SH-SY5Y (cell line): ENCODE measurements around the gene PALM3.

Experiments used
- GATA2 ChIP-seq: IDR thresholded peaks from 2 replicates; pipeline ENCODE4 v1.6.1; 2011; ENCODE audit warnings: mild to moderate bottlenecking, low read depth, low read length
- GATA3 ChIP-seq: IDR thresholded peaks from 2 replicates; pipeline ENCODE4 v1.6.1; 2011; ENCODE audit warnings: low read depth, mild to moderate bottlenecking, low read length, moderate library complexity

- TF ChIP-seq GATA2 (no peak), GATA3 (no peak)
Observed at GRCh38 chr19:14106840-14107239, 45.0 kb upstream of the PALM3 start.
